A673 (cell line): Measurements from ENCODE around the gene THOP1. TPM values are rescaled to one million over a fixed set of nuclear protein-coding genes. Genes with fewer than 3 reads are reported as not detected.

Experiments
- BruUV-seq: library from RNA; stranded (reverse); fragments of 400-500 nt; replicated peaks from 2 replicates; lab custom pipeline; 2021; lab: Mats Ljungman, UMichigan
- CTCF ChIA-PET: fragments of 300-600 bp; sonication (Branson Sonifier 250); formaldehyde crosslinking; loops from one replicate; lab custom pipeline; 2022; ENCODE audit warnings: antibody characterized with exemption; lab: Charles Lee
- POLR2A ChIA-PET: fragments of 300-600 bp; sonication (Branson Sonifier 250); formaldehyde crosslinking; loops from one replicate; lab custom pipeline; 2022; ENCODE audit warnings: antibody characterized with exemption; ENCODE audit not compliant: low non-redundant PET; lab: Charles Lee
- DNase-seq: peaks from one replicate; pipeline ENCODE4 v3.0.0-alpha.2; 2015; ENCODE audit warnings: low spot score
- H3K27ac ChIP-seq: fragments of 200-600 bp; sonication (generic); 2 replicates; pipeline ENCODE4 v1.5.1; 2016; ENCODE audit warnings: mixed run types, low read depth, mild to moderate bottlenecking, mixed read lengths, antibody characterized with exemption, low read length; ENCODE audit not compliant: poor library complexity, severe bottlenecking
- H3K27me3 ChIP-seq: fragments of 200-600 bp; sonication (generic); replicated peaks from 2 replicates; pipeline ENCODE4 v1.6.1; 2017; ENCODE audit warnings: mixed run types, low read depth, mild to moderate bottlenecking, mixed read lengths, antibody characterized with exemption, low read length; ENCODE audit not compliant: insufficient read depth, poor library complexity
- H3K36me3 ChIP-seq: fragments of 200-600 bp; sonication (generic); 2 replicates; pipeline ENCODE4 v1.6.1; 2016; ENCODE audit warnings: mixed run types, mild to moderate bottlenecking, mixed read lengths, antibody characterized with exemption, low read length; ENCODE audit not compliant: insufficient read depth, poor library complexity, severe bottlenecking
- H3K4me1 ChIP-seq: fragments of 200-600 bp; sonication (generic); 2 replicates; pipeline ENCODE4 v1.6.1; 2017; ENCODE audit warnings: mixed run types, mild to moderate bottlenecking, mixed read lengths, antibody characterized with exemption, low read length; ENCODE audit not compliant: insufficient read depth, poor library complexity, severe bottlenecking
- H3K4me3 ChIP-seq: fragments of 200-600 bp; sonication (generic); 2 replicates; pipeline ENCODE4 v1.5.1; 2016; ENCODE audit warnings: low read depth, mixed run types, mild to moderate bottlenecking, mixed read lengths, low read length; ENCODE audit not compliant: poor library complexity, severe bottlenecking
- H3K9me3 ChIP-seq: fragments of 200-600 bp; sonication (generic); 2 replicates; pipeline ENCODE4 v1.6.1; 2016; ENCODE audit warnings: mixed run types, low read depth, mild to moderate bottlenecking, mixed read lengths, antibody characterized with exemption, low read length; ENCODE audit not compliant: poor library complexity, severe bottlenecking
- CTCF ChIP-seq: fragments of 300-800, 200-600 bp; sonication (generic); conservative IDR thresholded peaks from 2 replicates; pipeline ENCODE4 v1.5.1; 2017; ENCODE audit warnings: low read depth, mild to moderate bottlenecking, antibody characterized with exemption, low read length, moderate library complexity, mixed read lengths
- EZH2 ChIP-seq: fragments of 200-600 bp; sonication (generic); IDR thresholded peaks from 2 replicates; pipeline ENCODE4 v1.6.1; 2017; ENCODE audit warnings: borderline replicate concordance, low read depth, mild to moderate bottlenecking, mixed read lengths, antibody characterized with exemption, low read length; ENCODE audit not compliant: poor library complexity, severe bottlenecking
- intact Hi-C: fragments of 100-400 bp; cut with micrococcal nuclease; formaldehyde crosslinking; loops from one replicate; pipeline ENCODE4 v1.10.0; 2022; ENCODE audit not compliant: unreplicated experiment
- total RNA-seq: library from RNA; stranded (reverse); gene quantifications from 2 replicates; pipeline ENCODE4 v1.2.3, GENCODE V29; 2021

Gene THOP1
- total RNA-seq, 1 experiment from 2014 or later: 186 TPM

DNA sequence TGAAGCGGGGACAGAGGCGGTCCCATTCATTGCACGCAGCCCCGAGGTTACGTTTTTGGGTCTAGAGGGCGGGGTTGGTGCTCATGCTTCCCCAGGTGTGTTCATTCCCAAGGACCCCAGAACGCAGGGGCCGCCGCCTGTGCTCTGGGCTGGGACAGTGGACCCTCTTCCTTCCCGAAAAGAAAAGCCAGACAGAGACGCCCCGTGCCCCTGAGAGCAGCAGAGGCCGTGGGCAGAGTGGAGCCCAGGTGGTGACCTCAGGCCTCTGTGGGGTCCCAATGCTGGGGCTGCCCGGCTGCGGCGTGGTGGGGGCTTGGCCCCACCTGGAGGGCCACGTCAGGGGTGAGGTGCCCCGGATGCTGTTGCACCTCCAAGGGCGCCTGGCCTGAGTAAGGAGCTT lies 17.6 kb upstream of the THOP1 start:
- no TSS peak for BruUV-seq
- TF ChIP-seq CTCF (no peak), EZH2 (no peak)
- POLR2A ChIA-PET: no interaction called here
- Histone ChIP-seq H3K27ac (no peak overlapping the region), H3K36me3 (peaks cover 33% of the 10 kb centered on the region), H3K9me3 (no peaks in the 10 kb centered on the region), H3K4me1 (no peaks in the 10 kb centered on the region), H3K27me3 (no peaks in the 10 kb centered on the region), H3K4me3 (no peak overlapping the region)
- CTCF ChIA-PET: no interaction called here
- DNase-seq: no peak
- intact Hi-C loops: no loop called here

DNA sequence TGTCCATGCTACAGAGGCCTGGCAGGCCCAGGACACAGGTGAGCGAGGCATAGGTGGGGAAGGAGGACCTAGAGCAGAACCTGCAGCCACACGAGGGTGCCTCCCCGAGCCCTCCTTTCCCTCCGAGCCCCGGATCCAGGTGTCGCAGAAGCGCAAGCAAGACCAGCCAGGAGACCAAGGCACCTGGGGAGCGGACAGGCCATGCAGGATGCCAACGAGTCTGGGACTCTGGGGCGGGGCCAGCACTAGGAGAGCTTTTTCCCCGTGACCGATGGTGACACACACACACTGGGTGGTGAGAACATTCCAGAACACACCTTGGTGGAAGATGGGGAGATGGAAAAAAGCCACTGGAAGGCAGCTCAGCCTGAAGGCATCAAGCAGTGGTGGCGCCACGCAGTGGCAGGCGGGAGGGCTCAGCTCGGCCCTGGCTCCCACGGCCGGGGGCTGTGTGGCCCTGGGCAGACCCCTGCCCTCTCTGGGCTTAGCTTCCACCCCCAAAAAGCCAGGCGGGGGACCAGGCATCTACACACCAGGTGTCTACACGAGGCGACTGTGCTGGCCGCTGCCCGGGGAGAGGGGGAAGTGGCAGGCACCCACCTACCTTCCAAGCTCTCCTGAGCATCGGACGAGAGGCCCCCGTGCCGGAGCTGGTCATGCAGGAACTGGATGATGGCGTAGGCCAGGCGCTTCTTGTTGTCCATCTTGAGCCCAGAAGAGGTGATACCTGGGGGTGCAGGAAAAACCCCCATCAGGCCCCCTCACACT lies 16.8 kb upstream of the THOP1 start:
- Histone ChIP-seq H3K36me3 (peaks cover 32% of the 10 kb centered on the region), H3K4me3 (no peak overlapping the region), H3K9me3 (no peaks in the 10 kb centered on the region), H3K4me1 (no peaks in the 10 kb centered on the region), H3K27ac (no peak overlapping the region), H3K27me3 (no peaks in the 10 kb centered on the region)
- intact Hi-C loops: no loop called here
- ChIA-PET CTCF (no interaction called here), POLR2A (no interaction called here)
- BruUV-seq: no TSS peak
- DNase-seq: no peak
- no peak for TF ChIP-seq EZH2
- TF ChIP-seq CTCF: no peak

- BruUV-seq: no TSS peak
- ChIA-PET CTCF (no interaction called here), POLR2A (no interaction called here)
- Histone ChIP-seq H3K4me1 (no peaks in the 10 kb centered on the region), H3K27ac (no peak overlapping the region), H3K4me3 (no peak overlapping the region), H3K9me3 (no peaks in the 10 kb centered on the region), H3K36me3 (peaks cover 26% of the 10 kb centered on the region), H3K27me3 (no peaks in the 10 kb centered on the region)
- no peak for DNase-seq
- TF ChIP-seq EZH2: no peak
- TF ChIP-seq CTCF: no peak
- intact Hi-C loops: no loop called here
Measured at GRCh38 chr19:2769218-2769617, 16.1 kb upstream of the THOP1 start.
